Chondrocyte (in vitro differentiated cells): Measurements from ENCODE around the gene TIMM13. TPM values are rescaled to one million over a fixed set of nuclear protein-coding genes. Genes with fewer than 3 reads are reported as not detected.
"Not testable (repeated sequence)": the region's sequence is repeated elsewhere in the genome, so short reads cannot be mapped to it uniquely, and the experiment has no call there.

Source experiments
- DNase-seq: peaks from one replicate; pipeline ENCODE4 v3.0.0; 2021; ENCODE audit warnings: mixed read lengths, low spot score
- H3K27ac Mint-ChIP-seq: one replicate; pipeline ENCODE4 v1.8.0; 2021; ENCODE audit warnings: mild to moderate bottlenecking, moderate library complexity, mixed read lengths; ENCODE audit not compliant: unreplicated experiment
- H3K27me3 Mint-ChIP-seq: 2 replicates; pipeline ENCODE4 v1.8.0; 2021; ENCODE audit warnings: low read depth, mixed read lengths
- H3K36me3 Mint-ChIP-seq: 2 replicates; pipeline ENCODE4 v1.8.0; 2021; ENCODE audit warnings: low read depth, mixed read lengths
- H3K4me1 Mint-ChIP-seq: 2 replicates; pipeline ENCODE4 v1.8.0; 2021; ENCODE audit warnings: low read depth, mild to moderate bottlenecking, mixed read lengths
- H3K4me3 Mint-ChIP-seq: one replicate; pipeline ENCODE4 v1.8.0; 2021; ENCODE audit warnings: mild to moderate bottlenecking, moderate library complexity, mixed read lengths; ENCODE audit not compliant: unreplicated experiment
- H3K9me3 Mint-ChIP-seq: 2 replicates; pipeline ENCODE4 v1.8.0; 2021; ENCODE audit warnings: low read depth, mixed read lengths
- CTCF ChIP-seq: fragments of 200-600 bp; sonication (generic); IDR thresholded peaks from 2 replicates; pipeline ENCODE4 v1.5.0; 2021; ENCODE audit warnings: antibody characterized with exemption, mild to moderate bottlenecking, moderate library complexity
- total RNA-seq: library from RNA; stranded (reverse); gene quantifications from 3 replicates; pipeline ENCODE4 v1.2.1, GENCODE V29; 2021

TIMM13 gene
- total RNA-seq, 1 donor from 2014 or later = 74.6 TPM

GRCh38 chr19:2474232-2475017, 47.0 kb upstream of the TIMM13 start:
- Mint-ChIP-seq H3K4me3 (peak overlapping the region; percentile 95), H3K36me3 (peaks cover 25% of the 10 kb centered on the region), H3K4me1 (peaks cover 27% of the 10 kb centered on the region), H3K9me3 (no peaks in the 10 kb centered on the region), H3K27ac (peak overlapping the region; percentile 99), H3K27me3 (no peaks in the 10 kb centered on the region)
- peak; percentile 96 for TF ChIP-seq CTCF
- peak; percentile 97 for DNase-seq

- H3K4me1 Mint-ChIP-seq = peaks cover 34% of the 10 kb centered on the region
- H3K36me3 Mint-ChIP-seq, H3K27me3 Mint-ChIP-seq, H3K4me3 Mint-ChIP-seq, DNase-seq, H3K9me3 Mint-ChIP-seq: not testable (repeated sequence)
- H3K27ac Mint-ChIP-seq = peak overlapping the region; percentile 87
Measured at GRCh38 chr19:2469915-2470200, 42.5 kb upstream of the TIMM13 start.

- H3K9me3 Mint-ChIP-seq = no peaks in the 10 kb centered on the region
- DNase-seq = no peak
- TF ChIP-seq CTCF = no peak
- no peaks in the 10 kb centered on the region for H3K36me3 Mint-ChIP-seq
- peak overlapping the region; percentile 5 for H3K4me3 Mint-ChIP-seq
- H3K27me3 Mint-ChIP-seq = no peaks in the 10 kb centered on the region
- peaks cover 37% of the 10 kb centered on the region for H3K4me1 Mint-ChIP-seq
- H3K27ac Mint-ChIP-seq = peak overlapping the region; percentile 87
Measured at GRCh38 chr19:2469102-2469914, 41.9 kb upstream of the TIMM13 start.

GRCh38 chr19:2468596-2468995, 41.2 kb upstream of the TIMM13 start:
- Mint-ChIP-seq H3K27me3 (no peaks in the 10 kb centered on the region), H3K36me3 (no peaks in the 10 kb centered on the region), H3K27ac (no peak overlapping the region), H3K9me3 (no peaks in the 10 kb centered on the region), H3K4me1 (peaks cover 30% of the 10 kb centered on the region), H3K4me3 (no peak overlapping the region)
- no peak for TF ChIP-seq CTCF
- no peak for DNase-seq

- Mint-ChIP-seq H3K36me3 (no peaks in the 10 kb centered on the region), H3K9me3 (no peaks in the 10 kb centered on the region), H3K27ac (peak overlapping the region; percentile 49), H3K4me3 (no peak overlapping the region), H3K27me3 (no peaks in the 10 kb centered on the region), H3K4me1 (peaks cover 28% of the 10 kb centered on the region)
- TF ChIP-seq CTCF = no peak
- DNase-seq = no peak
Measured at GRCh38 chr19:2464389-2464788, 37.0 kb upstream of the TIMM13 start.

GRCh38 chr19:2463694-2464093, 36.3 kb upstream of the TIMM13 start:
- not testable (repeated sequence) for H3K9me3 Mint-ChIP-seq, H3K36me3 Mint-ChIP-seq, H3K27me3 Mint-ChIP-seq, H3K4me3 Mint-ChIP-seq, DNase-seq
- H3K4me1 Mint-ChIP-seq = peaks cover 21% of the 10 kb centered on the region
- H3K27ac Mint-ChIP-seq = peak overlapping the region; percentile 1
